Vagina (tissue), 2 donors: ENCODE results near the gene FETUB. TPM values are rescaled to one million over a fixed set of nuclear protein-coding genes. Genes with fewer than 3 reads are reported as not detected.
"Not testable (repeated sequence)": the region's sequence is repeated elsewhere in the genome, so short reads cannot be mapped to it uniquely, and the experiment has no call there.

ENCODE experiments used
- DNase-seq, 2 donors: peaks; one replicate each; pipeline ENCODE4 v3.0.0-alpha.2; 2017; ENCODE audit errors: extremely low spot score in 2 of 2
- H3K27ac ChIP-seq: fragments of 200-600 bp; sonication (generic); one replicate; pipeline ENCODE4 v1.5.1; 2019
- H3K27me3 ChIP-seq: fragments of 200-600 bp; sonication (generic); one replicate; pipeline ENCODE4 v1.5.1; 2019
- H3K36me3 ChIP-seq, 2 donors: fragments of 200-600 bp; sonication (generic); one replicate each; pipeline ENCODE4 v1.5.1; 2017 to 2019
- H3K4me1 ChIP-seq: fragments of 200-600 bp; sonication (generic); one replicate; pipeline ENCODE4 v1.5.1; 2019
- H3K4me3 ChIP-seq, 2 donors: fragments of 200-600 bp; sonication (generic); 1 replicate in 1 of 2; 2 replicates in 1 of 2; pipeline ENCODE4 v1.5.1; 2016 to 2019
- H3K9me3 ChIP-seq: fragments of 200-600 bp; sonication (generic); one replicate; pipeline ENCODE4 v1.5.1; 2019
- POLR2A ChIP-seq, 2 donors: fragments of 450-650 bp; IDR thresholded peaks; one replicate each; pipeline ENCODE4 v1.6.1; 2017; ENCODE audit warnings: antibody characterized with exemption in 2 of 2, mild to moderate bottlenecking in 2 of 2, moderate library complexity in 2 of 2
- POLR2AphosphoS5 ChIP-seq, 2 donors: sonication (generic); formaldehyde crosslinking; IDR thresholded peaks; one replicate each; pipeline ENCODE4 v1.9.0; 2017; ENCODE audit warnings: antibody characterized with exemption in 2 of 2, mild to moderate bottlenecking in 2 of 2, low read depth in 1 of 2; ENCODE audit not compliant: insufficient read depth in 1 of 2
- intact Hi-C: fragments of 100-400 bp; cut with DNase I; formaldehyde crosslinking; loops from one replicate; pipeline ENCODE4 v1.15.1; 2023
- total RNA-seq: library from RNA; depleted of rRNA; stranded (reverse); fragments of >200 nt; gene quantifications from one replicate; pipeline ENCODE4 v1.2.3, GENCODE V29; 2016
- TF ChIP-seq, protein P1 (sequence below), 3 experiments: fragments of 450-650 bp in 2 of 3; fragments of 200-600 bp in 1 of 3; sonication (generic) in 1 of 3; IDR thresholded peaks; one replicate each; pipeline ENCODE4 v1.5.1; 2017 to 2019; ENCODE audit warnings: antibody characterized with exemption in 3 of 3, mild to moderate bottlenecking in 2 of 3, moderate library complexity in 2 of 3

FETUB gene
- total RNA-seq, 1 donor from 2014 or later = 3.7 TPM

DNA sequence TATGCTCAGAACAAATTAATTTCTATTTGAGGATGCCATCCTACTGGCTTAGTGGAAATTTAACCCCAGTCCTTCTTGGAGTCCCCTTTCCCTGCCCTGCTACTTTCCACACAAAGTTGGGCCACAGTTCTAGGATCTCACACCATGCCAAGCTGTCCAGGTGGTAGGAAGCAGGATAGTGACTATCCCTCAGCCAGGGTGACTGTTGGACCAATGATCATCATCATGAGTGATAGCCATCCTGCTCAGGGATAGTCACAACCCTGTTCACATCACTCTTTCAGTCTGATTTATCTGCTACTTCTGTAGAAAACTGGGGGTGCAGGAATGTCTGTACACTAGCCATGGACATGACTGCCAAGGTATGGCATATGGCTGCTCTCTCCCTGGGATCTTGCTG is 38.4 kb downstream of the FETUB start:
- no peaks in the 10 kb centered on the region for H3K27me3 ChIP-seq
- DNase-seq = no peak
- H3K27ac ChIP-seq = no peak overlapping the region
- H3K4me3 ChIP-seq = no peak overlapping the region
- no peaks in the 10 kb centered on the region for H3K9me3 ChIP-seq
- H3K4me1 ChIP-seq = no peaks in the 10 kb centered on the region
- TF ChIP-seq, protein P1, sequence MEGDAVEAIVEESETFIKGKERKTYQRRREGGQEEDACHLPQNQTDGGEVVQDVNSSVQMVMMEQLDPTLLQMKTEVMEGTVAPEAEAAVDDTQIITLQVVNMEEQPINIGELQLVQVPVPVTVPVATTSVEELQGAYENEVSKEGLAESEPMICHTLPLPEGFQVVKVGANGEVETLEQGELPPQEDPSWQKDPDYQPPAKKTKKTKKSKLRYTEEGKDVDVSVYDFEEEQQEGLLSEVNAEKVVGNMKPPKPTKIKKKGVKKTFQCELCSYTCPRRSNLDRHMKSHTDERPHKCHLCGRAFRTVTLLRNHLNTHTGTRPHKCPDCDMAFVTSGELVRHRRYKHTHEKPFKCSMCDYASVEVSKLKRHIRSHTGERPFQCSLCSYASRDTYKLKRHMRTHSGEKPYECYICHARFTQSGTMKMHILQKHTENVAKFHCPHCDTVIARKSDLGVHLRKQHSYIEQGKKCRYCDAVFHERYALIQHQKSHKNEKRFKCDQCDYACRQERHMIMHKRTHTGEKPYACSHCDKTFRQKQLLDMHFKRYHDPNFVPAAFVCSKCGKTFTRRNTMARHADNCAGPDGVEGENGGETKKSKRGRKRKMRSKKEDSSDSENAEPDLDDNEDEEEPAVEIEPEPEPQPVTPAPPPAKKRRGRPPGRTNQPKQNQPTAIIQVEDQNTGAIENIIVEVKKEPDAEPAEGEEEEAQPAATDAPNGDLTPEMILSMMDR (IDR thresholded peaks at IDR 0.05) = no peak
- TF ChIP-seq POLR2A (IDR thresholded peaks at IDR 0.05) (no peak), POLR2AphosphoS5 (IDR thresholded peaks at IDR 0.05; ENCODE audit: insufficient read depth in 1 of 2, low read depth in 1 of 2) (no peak)
- no peaks in the 10 kb centered on the region for H3K36me3 ChIP-seq
- intact Hi-C loops = no loop called here

DNA sequence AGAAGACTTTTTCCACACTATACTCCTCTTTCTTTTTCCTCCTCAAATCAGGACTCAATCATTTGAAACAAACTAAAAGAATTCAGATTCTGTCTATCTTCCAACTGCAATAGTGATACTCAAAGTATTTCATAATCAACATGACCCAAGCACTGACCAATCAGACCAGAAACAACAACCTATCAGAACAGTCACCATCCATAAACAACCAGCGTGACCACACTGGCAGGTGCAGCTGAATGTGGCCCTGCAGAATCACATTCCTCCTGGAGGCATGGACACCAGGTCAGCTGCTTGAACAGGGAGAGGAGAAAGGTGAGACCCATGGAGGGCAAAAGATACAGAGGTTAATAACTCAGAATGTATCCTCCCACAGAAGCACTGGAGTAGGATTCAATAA is 39.0 kb downstream of the FETUB start:
- H3K9me3 ChIP-seq = no peaks in the 10 kb centered on the region
- no peaks in the 10 kb centered on the region for H3K4me1 ChIP-seq
- intact Hi-C loops = no loop called here
- H3K36me3 ChIP-seq = no peaks in the 10 kb centered on the region
- DNase-seq = no peak
- TF ChIP-seq, protein P1 (IDR thresholded peaks at IDR 0.05) = no peak
- TF ChIP-seq POLR2A (IDR thresholded peaks at IDR 0.05) (no peak), POLR2AphosphoS5 (IDR thresholded peaks at IDR 0.05; ENCODE audit: insufficient read depth in 1 of 2, low read depth in 1 of 2) (no peak)
- no peak overlapping the region for H3K27ac ChIP-seq
- no peak overlapping the region for H3K4me3 ChIP-seq
- no peaks in the 10 kb centered on the region for H3K27me3 ChIP-seq

DNA sequence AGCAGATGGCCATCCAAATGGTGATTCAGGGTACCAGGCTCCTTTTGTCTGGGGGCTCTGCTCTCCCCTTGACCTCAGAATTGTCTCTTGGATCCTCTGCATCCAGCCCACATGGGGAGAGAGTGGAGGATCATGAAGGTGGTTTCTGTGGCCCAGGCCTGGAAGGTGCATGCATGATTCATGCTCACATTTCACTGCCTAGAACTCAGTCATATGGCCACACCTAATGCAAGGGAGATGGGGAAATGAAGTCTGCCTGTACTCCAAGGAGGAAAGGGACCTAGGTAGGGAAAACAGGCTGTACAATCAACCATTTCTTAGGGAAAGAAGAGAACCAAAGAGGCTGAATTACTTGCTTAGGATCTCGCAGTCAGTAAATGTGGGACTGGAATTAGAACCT is 40.7 kb downstream of the FETUB start:
- TF ChIP-seq POLR2AphosphoS5 (IDR thresholded peaks at IDR 0.05; ENCODE audit: insufficient read depth in 1 of 2, low read depth in 1 of 2) (no peak), POLR2A (IDR thresholded peaks at IDR 0.05) (no peak)
- TF ChIP-seq, protein P1 (IDR thresholded peaks at IDR 0.05) = no peak
- Histone ChIP-seq H3K9me3 (no peaks in the 10 kb centered on the region), H3K27ac (no peak overlapping the region), H3K36me3 (no peaks in the 10 kb centered on the region), H3K4me1 (no peaks in the 10 kb centered on the region), H3K27me3 (no peaks in the 10 kb centered on the region), H3K4me3 (no peak overlapping the region)
- DNase-seq = no peak
- intact Hi-C loops = no loop called here

DNA sequence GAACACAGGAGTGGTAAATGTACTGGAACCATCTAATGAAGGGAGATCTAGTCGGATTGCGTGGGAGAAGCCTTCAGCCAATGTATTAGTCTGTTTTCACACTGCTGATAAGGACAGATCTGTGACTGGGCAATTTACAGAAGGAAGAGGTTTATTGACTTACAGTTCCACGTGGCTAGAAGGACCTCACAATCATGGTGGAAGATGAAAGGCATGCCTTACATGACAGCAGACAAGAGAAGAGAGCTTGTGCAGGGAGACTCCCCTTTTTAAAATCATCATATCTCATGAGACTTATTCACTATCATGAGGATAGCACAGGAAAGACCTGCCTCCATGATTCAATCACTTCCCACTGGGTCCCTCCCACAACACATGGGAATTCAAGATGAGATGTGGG is 42.6 kb downstream of the FETUB start:
- TF ChIP-seq POLR2AphosphoS5 (IDR thresholded peaks at IDR 0.05; ENCODE audit: insufficient read depth in 1 of 2, low read depth in 1 of 2) = no peak
- TF ChIP-seq, protein P1 (IDR thresholded peaks at IDR 0.05) = no peak
- TF ChIP-seq POLR2A (IDR thresholded peaks at IDR 0.05) = no peak
- no peak for DNase-seq
- no peak overlapping the region for H3K4me3 ChIP-seq
- intact Hi-C loops = no loop called here
- H3K27me3 ChIP-seq = no peaks in the 10 kb centered on the region
- no peaks in the 10 kb centered on the region for H3K36me3 ChIP-seq
- no peaks in the 10 kb centered on the region for H3K4me1 ChIP-seq
- H3K9me3 ChIP-seq = no peaks in the 10 kb centered on the region
- H3K27ac ChIP-seq = no peak overlapping the region

DNA sequence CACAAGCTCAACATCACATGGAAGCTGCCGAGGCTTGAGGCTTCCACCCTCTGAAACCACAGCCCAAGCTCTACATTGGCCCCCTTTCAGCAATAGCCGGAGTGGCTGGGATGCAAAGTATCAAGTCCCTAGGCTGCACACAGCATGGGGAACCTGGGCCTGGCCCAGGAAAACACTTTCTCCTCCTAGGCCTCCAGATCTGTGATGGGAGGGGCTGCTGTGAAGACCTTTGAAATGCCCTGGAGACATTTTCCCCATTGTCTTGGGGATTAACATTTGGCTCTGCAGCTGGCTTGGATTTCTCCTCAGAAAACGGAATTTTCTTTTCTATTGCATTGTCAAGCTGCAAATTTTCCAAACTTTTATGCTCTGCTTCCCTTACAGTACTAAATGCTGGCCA is 43.8 kb downstream of the FETUB start:
- Histone ChIP-seq H3K4me1 (no peaks in the 10 kb centered on the region), H3K4me3 (no peak overlapping the region), H3K27ac (no peak overlapping the region), H3K36me3 (no peaks in the 10 kb centered on the region), H3K9me3 (no peaks in the 10 kb centered on the region), H3K27me3 (no peaks in the 10 kb centered on the region)
- TF ChIP-seq, protein P1 (IDR thresholded peaks at IDR 0.05) = no peak
- TF ChIP-seq POLR2AphosphoS5 (IDR thresholded peaks at IDR 0.05; ENCODE audit: insufficient read depth in 1 of 2, low read depth in 1 of 2) = no peak
- no peak for TF ChIP-seq POLR2A (IDR thresholded peaks at IDR 0.05)
- intact Hi-C loops = no loop called here
- DNase-seq = no peak

DNA sequence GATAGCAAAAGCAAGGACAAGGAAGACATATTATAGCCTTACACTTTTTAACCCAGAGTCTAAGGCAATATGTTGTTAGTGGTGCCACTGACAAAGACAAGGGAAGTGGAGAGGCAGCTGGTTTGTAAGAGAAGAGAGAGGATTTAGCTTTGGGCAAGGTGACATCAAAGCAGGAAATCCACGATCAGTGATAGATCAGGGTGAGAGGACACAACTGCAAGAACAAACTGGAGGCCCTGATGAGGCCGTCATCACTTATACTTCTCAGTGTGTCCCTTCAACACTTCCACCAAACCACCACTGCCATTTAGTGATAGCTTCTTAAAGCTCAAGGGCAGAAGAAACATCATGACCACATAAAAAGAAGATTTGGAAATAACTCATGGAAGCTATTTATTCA is 46.3 kb downstream of the FETUB start:
- H3K4me3 ChIP-seq, intact Hi-C loops, H3K36me3 ChIP-seq: not testable (repeated sequence)

More for the DNA sequence above, 46.3 kb downstream of the FETUB start:
- not testable (repeated sequence) for H3K4me1 ChIP-seq, H3K9me3 ChIP-seq, H3K27ac ChIP-seq, DNase-seq, H3K27me3 ChIP-seq
